Cortex of kidney (tissue), 1 donor: ENCODE measurements around the gene BRSK1.
"Not testable (repeated sequence)": the region's sequence is repeated elsewhere in the genome, so short reads cannot be mapped to it uniquely, and the experiment has no call there.

ENCODE experiments used
- DNase-seq: peaks from one replicate; lab custom pipeline; 2025; lab: John Stamatoyannopoulos, UW

BRSK1 gene

DNA sequence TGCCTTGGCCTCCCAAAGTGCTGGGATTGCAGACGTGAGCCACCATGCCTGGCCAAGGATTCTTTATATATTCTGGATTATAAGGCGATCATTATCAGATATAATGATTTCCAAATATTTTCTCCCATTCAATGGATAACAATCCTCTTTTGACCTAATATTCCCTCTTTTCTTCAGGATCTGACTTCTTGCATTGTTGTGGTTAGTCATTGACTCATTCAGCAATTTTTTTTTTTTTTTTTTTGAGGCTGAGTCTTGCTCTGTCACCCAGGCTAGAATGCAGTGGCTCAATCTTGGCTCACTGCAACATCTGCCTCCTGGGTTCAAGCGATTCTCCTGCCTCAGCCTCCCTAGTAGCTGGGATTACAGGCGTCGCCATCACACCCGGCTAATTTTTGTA lies 46.0 kb downstream of the BRSK1 start:
- DNase-seq = not testable (repeated sequence)

DNA sequence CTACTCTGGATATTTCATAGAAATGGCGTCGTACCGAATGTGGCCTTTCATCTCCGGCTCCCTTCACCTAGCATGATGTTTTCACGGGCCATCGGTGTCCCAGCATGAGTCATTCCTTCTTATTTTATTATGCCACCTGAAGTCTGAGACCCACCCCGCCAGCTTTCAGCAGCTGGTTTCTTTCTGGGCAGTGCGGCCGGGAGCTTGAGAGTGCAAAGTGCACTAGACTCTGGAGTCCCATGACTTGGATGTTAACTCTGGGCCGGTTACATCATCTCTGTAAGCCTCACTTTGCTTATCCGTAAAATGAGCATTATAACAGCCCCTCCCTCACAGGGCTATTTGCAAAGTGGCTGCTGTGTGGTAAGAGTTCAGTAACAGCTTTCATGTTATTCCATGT lies 50.1 kb downstream of the BRSK1 start:
- no peak for DNase-seq

DNA sequence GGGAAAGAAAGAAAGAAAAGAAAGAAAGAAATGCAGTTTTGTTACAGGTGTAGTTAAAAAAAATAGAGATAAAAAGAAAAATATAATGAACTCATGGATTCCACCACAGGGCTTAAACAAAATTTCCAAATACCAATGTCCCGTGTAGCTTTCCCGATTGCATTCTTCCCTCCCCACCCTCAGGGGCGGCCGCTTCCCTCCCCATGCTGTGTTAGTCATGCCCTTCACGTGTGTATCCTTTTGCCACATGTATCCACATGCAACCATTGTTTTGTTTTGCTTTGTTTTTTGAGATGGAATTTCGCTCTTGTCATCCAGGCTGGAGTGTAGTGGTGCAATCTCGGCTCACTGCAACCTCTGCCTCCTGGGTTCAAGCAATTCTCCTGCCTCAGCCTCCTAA lies 52.3 kb downstream of the BRSK1 start:
- no peak for DNase-seq

DNA sequence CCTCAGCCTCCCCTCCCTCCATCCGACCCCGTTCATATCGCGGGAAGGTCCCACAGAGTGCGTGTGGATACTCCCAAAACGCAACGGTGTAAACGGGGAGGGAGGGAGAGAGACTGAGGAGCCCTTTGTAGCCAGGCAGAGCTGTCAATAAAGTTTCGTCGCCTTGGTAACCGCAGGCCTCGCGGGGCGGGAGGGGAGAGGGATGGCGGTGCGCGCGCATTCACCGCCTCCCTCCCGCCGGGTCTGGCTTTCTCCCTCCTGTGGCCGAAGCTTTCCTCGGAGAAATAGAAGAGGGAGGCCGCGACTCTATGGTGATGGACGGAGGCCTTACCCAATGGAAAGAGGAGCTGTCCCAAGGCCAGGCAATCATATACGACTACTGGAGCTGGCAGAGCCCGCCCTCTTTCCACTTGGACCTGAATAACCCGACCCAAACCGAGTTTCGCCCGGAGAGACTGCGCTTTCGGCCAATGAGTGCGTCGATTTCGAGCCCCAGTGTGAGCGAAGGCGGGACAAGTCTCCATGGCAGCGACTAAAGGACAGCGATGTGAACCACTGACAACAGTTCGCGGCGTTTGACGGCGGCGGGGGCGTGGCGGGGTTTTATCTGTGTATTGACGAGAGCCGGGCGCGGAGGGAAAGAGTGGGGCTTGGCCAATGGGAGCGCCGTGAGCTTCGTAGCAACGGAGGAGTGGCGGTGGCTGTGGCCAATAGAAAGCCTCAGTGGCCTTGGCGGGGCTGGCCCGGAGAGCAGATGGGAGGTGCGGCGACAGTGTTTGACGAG lies 55.5 kb downstream of the BRSK1 start, which contains the start of gene KMT5C:
Gene KMT5C, plus strand, starts transcription at position 772 of the 784 bp plus-strand sequence. CDS start 2,061 bp downstream, outside the sequence.
- DNase-seq = peak; percentile 99

DNA sequence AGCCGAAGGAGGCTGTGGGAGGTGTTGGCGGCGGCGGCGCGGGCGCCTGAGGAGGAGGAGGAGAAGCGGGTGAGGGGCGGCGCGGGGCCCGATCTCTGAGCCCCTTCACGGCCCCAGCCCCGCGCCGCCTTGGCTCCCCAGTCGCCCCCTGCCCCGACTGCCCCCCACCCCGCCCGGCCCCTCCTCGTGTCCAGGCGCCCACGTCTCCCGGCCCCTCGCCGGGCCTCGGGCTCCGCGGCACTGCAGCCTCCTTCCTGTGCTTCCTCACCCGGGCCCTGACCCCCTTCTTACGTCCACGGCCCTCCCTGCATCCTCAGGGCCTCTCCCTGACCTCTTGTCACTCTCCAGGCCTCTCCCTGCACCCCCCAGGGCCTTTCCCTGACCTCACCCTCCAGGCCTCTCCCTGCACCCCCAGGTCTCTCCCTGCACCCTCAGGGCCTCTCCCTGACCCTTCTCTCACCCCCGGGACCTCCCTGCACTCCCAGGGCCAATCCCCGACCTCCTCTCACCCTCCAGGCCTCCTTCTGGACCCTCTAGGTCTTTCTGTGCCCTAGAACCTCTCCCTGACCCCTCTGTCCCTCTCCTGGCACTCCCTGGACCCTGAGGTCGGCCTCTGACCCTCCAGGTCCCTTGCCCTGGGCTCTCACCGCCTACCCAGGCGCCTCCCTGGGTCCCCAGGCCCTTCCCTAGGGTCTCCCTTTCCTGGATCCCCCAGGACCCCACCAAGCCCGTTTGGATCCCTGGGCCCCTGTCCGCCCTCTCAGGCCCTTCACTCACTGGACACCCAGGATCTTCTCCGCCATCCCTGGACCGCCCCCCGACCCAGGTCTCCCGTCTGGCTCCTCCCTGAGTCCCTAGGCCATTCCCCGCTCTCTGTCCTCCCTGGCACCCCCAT lies 56.3 kb downstream of the BRSK1 start:
- DNase-seq = no peak

DNA sequence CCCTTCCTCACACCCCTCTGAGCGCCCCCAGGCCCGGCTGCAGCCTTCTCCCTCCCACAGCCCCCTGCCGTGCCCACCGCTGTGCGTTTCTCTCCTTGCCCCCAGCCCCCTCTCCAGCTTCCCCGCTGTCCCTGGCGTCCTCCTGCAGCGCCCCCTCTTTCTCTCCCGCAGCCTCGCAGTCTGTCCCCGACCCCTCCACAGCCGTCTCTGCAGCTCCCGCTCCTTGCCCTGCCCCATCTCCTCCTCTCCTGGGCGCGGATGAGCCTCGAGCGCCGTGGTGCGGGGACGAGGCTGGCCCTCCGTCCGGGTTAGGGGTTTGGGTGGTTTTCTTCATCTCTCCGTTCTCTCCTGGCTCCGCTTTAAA lies 57.0 kb downstream of the BRSK1 start:
- DNase-seq = no peak

DNA sequence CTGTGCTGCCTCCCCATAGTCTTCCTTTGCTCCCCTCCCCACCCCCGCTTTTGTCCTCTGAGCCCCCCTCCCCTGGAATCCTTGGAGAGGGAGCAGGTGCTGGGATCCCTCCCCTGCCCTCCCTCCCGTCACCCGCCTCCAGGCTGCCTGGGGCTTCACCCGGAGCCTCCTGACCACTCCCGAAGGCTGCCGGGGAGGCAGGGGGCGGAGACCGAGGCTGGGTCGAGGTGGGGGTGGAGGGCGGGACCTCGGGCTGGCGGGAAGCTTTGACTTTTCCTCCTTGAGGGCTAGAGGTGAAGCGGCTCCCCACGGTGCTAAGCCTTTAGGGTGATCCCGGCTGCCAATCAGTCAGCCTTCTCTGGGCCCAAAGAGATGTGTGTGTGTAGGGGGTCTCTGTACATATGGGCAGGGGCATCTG lies 57.4 kb downstream of the BRSK1 start:
- no peak for DNase-seq

DNA sequence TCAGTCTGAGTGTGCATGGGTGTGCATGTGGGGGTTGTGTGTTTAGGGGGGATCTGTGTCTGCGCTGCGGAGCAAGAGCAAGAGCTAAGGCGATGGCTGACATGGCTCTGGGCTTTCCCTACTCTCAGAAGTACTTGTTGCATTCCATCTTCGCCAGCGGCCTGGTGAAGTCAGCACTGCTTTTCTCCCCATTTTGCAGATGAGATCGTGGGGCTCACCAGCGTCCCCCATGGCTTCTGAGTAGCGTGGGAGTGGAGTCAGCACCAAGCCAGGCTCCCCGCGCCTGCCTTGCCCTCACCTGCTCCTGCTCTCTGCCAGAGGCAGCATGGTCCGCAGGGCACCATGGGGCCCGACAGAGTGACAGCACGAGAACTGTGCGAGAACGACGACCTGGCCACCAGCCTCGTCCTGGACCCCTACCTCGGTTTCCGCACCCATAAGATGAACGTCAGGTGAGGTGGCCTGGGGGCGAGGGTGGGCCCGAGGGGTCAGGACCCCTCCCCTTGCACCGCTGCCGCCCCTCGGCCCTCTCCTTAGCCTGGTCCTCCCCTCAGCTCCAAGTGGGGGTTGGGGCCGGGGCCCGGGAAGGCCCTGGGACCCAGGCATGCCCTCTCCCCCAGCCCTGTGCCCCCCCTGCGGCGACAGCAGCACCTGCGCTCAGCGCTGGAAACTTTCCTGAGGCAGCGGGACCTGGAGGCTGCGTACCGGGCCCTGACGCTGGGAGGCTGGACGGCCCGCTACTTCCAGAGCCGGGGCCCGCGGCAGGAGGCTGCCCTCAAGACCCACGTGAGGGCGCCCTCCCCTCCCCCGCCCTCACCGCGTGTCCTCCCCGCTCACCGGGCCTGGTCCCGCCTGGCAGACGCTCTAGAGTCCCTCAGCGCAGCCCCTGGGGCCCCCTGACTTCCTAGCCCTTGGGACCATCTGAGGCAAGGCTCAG lies 58.1 kb downstream of the BRSK1 start:
- no peak for DNase-seq

DNA sequence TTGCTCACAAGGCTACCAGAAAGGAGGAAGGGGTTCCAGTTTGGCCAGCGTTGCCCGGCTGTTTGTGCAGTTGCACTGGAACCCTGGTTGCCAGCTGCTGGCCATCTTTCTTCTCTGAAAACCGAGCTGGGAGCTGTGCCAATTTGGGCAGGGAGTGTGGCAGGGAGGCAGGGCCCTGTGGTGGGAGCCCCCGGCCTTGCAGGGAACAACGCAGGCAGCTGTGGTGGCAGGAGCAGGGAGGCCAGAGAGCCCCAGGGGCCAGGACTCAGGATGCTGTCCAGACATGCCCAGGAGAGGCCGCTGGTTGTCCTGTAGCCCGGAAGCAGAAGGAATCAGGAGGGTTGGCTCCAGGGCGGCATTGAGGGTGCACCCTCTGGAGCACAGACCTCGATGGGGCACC lies 60.6 kb downstream of the BRSK1 start:
- no peak for DNase-seq

DNA sequence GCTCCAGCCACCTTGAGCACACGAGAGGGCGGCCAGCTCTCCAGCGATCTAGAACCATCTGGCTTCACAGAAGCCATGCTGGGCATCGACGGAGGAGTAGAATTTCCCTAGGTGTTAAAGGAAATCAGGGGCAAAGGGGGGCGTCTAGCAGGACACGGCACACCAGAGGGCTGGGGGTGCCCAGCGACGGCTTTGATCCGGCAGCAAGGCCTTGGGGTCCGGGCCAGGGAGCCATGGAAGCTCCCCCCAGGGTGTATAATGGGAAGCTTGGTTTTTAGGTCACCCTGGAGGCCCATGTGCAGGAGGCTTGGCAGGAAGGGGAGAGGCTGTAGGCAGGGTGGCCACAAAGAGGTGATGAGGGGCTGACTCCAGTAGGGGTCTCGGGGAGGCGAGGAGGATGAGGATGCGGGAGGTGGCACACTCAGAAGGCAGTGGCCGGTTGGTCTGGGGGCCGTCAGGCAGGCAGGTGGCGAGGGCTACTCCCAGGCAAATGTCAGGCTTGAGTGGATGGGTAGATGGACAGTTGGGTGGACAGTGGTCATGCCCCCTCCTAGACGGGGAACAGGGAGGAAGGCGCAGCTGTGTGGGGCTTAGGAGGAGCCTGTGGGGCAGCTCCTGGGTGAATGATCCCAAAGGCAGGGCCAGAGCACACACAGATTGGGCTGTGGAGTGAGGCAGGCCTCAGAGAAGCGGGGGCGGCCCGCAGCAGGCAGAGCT lies 61.5 kb downstream of the BRSK1 start:
- no peak for DNase-seq

DNA sequence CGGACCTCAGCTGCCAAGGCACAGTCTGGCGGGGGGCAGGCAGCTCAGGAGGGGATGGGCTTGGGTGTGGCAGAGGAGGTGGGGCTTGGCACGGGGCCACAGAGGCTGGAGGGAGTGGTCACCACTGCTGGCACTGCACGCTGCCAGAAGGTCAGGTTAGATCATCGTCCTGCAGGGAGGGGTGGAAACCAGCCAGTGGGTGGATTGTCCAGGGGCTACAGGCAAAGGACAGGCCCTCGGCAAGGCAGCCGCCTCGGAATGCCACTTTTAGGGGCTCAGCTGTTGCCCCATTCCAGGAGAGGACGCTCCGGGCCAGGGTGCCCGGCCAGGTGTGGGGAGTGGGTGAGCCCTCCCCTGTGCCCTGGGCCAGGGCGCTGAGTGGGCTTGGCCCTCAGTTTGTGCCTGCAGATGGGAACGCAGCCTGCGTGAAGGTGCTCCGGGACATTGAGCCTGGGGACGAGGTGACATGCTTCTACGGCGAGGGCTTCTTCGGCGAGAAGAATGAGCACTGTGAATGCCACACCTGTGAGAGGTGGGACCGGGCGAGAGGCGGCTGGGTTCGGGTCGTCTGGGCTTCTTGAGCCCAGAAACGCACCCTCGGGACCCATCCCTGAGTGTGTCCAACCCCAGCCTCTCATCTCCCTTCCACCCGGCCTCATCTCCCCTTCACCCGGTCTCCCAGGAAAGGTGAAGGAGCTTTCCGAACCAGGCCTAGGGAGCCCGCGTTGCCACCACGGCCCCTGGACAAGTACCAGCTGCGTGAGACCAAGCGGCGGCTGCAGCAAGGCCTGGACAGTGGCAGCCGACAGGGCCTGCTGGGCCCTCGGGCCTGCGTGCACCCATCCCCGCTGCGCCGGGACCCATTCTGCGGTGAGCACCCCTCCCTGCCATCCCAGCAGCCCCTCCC lies 62.3 kb downstream of the BRSK1 start:
- DNase-seq = no peak

DNA sequence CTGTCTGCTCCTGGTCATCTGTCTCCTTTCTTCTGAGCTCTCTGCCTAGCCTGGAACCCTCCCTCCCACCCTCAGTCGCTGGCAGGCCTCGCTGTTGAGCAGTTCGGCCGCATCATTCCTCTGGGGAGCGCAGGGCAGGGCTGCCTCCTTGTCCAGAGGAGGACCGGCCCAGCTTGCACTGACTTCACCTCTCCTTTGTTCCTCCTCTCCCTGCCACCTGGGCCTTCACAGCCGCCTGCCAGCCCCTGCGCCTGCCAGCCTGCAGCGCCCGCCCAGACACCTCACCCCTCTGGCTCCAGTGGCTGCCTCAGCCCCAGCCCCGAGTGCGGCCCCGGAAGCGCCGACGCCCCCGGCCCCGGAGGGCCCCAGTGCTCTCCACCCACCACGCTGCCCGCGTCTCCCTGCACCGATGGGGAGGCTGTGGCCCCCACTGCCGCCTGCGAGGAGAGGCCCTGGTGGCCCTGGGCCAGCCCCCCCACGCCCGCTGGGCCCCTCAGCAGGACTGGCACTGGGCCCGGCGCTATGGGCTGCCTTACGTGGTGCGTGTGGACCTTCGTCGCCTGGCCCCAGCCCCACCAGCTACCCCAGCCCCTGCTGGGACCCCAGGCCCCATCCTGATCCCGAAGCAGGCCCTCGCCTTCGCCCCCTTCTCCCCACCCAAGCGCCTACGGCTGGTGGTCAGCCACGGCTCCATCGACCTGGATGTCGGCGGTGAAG lies 63.1 kb downstream of the BRSK1 start:
- no peak for DNase-seq

DNA sequence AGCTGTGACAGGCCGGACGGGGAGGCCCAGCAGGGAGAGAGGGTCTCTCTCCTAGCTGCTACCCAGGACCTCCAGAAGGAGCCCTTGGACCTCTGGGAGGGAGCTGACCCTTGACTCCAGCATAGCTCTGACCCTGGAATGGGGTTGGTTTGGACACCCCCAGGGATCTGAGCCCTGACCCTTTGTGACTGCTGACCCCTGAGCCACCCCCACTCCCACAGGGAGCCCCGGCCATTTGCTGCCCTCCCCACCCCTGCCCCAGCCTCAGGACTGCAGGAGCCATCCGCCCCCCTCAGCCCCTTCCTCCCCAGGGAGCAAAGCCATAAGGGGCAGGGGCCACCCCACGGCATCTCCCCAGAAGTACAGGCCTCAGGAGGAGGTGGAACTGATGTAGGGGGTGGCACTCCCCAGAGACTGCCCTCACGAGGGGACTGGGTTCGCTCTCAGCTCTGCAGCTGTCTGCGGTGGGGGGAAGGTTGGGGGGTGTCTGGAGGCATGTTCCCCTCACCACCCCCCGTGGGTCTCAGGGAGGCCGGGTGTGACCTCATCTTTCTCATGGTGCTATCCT lies 63.7 kb downstream of the BRSK1 start:
- no peak for DNase-seq

DNA sequence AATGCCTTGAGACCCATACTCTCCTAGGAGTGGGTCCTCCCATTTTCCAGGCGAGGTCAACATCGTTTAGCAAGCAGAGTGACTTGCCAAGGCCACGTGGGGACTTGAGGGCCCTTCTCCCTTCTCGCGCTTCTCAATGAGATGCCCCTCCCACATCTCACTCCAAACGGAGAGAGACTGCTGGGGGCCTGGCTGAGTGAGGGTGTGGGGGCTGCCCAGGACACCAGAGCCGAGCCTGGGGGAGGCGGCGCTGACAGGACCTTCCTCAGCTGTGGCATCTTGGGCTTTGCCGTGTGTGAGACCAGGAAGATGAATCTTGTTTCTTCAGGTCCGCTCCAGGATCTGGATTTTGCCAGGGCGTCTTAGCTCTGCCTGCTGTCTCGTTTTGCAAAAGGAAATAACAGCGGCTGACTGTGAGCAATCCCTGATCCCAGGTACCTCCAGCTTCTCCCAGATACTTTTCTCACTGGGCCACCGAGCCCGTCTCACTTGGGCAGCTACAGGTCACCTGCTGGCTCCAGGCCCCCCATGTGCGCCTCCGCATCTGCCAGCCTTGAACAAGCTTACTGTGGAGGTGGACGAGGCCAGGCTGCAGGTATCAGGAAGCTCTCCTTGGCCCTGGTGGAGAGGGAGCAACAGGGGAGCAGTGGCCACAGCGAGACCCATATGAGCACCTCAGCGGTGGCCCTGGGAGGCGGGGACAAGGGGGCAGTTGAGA lies 64.7 kb downstream of the BRSK1 start:
- no peak for DNase-seq

DNA sequence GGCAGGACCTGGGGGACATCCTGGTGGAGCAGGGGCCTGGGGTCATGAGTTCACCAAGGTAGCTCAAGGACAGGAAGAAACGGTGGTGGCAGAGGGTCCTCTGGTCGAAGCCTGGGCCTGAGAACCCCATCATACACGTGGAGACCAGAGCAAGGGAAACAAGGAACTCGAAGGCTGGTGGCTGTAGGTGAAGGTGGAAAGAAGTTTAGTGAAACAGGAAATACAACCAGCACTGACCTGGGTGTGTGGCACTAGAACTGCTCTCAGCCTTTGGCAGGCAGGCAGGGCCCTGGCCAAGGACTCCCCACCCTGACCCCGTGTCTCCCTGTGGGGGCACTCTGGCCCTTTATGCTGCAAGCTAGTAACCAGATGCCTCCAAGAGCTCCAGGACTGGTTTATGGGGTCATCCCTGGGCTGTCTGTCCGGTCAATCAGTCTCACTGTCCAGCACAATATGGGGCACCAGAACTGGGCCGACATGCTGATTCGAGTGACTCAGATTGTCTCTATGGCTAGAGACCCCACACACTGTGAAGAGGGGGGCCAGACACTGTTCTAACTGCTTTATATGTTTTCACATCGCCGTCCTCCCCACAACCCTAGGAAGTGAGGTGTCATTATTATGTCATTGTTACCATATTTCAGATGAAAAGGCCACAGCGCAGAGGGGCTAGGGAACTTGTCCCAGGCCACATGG lies 67.0 kb downstream of the BRSK1 start:
- DNase-seq = no peak

DNA sequence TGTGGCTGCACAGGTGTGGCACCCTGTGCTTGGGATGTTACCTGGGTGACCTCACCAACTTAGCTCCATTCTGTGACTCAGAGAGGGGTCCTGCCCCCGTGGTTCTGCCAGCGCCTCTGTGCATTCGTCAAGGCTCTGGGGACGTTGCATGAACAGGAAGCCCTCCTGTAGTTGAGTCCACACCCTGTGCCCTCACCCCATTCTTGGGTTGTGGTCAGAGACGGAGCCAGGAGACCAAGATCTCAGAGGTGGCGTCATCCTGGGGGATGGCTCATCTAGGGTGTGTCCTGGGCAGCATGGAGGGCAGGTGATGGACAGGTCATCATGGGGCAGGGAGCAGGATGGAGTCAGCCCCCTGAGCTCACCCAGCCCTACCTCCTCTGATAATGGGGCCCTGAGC lies 68.2 kb downstream of the BRSK1 start:
- no peak for DNase-seq

DNA sequence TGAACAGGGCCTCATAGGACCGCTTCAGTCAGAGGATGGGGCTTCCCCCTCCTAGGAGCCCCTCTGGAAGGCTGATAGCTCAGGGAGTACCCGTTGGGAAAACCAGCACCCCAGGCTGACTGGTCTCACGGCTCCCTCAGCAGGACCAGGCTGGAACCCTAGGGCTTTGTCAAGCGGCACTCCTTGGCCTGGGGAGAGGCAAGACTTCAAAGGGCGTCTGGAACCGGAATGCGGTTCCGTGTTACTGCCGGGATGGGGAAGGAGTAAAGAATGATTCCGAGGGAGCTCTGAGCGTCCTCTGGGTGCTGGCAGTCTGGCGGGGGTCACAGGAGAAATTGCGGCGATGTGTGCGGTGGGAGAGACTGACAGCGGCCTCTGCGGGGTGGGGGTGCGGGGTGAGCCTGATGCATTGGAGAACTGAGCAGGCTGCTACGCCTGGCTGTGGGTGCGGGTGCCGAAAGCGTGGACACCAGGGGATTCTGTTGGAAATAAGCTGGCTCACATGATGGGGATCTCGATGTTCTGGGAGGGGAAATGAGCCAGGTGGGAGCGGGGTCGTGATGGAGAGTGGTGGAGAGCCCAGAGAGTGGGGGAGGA lies 68.8 kb downstream of the BRSK1 start:
- no peak for DNase-seq
